WTC11 (cell line): ENCODE measurements around the gene PNPLA6. TPM values are rescaled to one million over a fixed set of nuclear protein-coding genes. Genes with fewer than 3 reads are reported as not detected.

Experiments used
- ATAC-seq: fragments of 200-7000 bp; cut with Tn5 transposase; 2 replicates; pipeline ENCODE4 v1.10.0; 2021; ENCODE audit warnings: mild to moderate bottlenecking, moderate library complexity
- CTCF ChIA-PET: fragments of 300-600 bp; sonication (Branson Sonifier 250); formaldehyde crosslinking; loops from one replicate; lab custom pipeline; 2021; ENCODE audit warnings: antibody characterized with exemption; lab: Charles Lee
- POLR2A ChIA-PET: fragments of 350-600 bp; sonication (Branson Sonifier 250); formaldehyde crosslinking; loops from one replicate; lab custom pipeline; 2021; ENCODE audit warnings: antibody characterized with exemption; lab: Charles Lee
- DNase-seq: peaks from one replicate; pipeline ENCODE4 v3.0.0; 2021; ENCODE audit warnings: low spot score
- H3K27ac Mint-ChIP-seq: 2 replicates; pipeline ENCODE4 v1.8.0; 2021; ENCODE audit warnings: mixed read lengths
- H3K27me3 Mint-ChIP-seq: 2 replicates; pipeline ENCODE4 v1.8.0; 2021; ENCODE audit warnings: low read depth, mild to moderate bottlenecking, moderate library complexity, mixed read lengths
- H3K36me3 Mint-ChIP-seq: 2 replicates; pipeline ENCODE4 v1.8.0; 2021; ENCODE audit warnings: mixed read lengths
- H3K4me1 Mint-ChIP-seq: 2 replicates; pipeline ENCODE4 v1.8.0; 2022; ENCODE audit warnings: mixed read lengths
- H3K4me3 Mint-ChIP-seq: 2 replicates; pipeline ENCODE4 v1.8.0; 2021; ENCODE audit warnings: mild to moderate bottlenecking, moderate library complexity, mixed read lengths
- H3K9me3 Mint-ChIP-seq: 2 replicates; pipeline ENCODE4 v1.8.0; 2021; ENCODE audit warnings: mixed read lengths
- CTCF ChIP-seq: fragments of 200-600 bp; IDR thresholded peaks from 2 replicates; pipeline ENCODE4 v1.8.0; 2022; ENCODE audit warnings: antibody characterized with exemption
- GTF2I ChIP-seq: fragments of 250-450 bp; sonication (Bioruptor Pico); conservative IDR thresholded peaks from 2 replicates; pipeline ENCODE4 v1.4.0; 2021; ENCODE audit warnings: mild to moderate bottlenecking
- NFATC4 ChIP-seq: fragments of 250-450 bp; sonication (Bioruptor Pico); IDR thresholded peaks from 2 replicates; pipeline ENCODE4 v1.9.0; 2021; ENCODE audit warnings: mild to moderate bottlenecking
- NR1H2 ChIP-seq: sonication (generic); formaldehyde crosslinking; IDR thresholded peaks from 2 replicates; pipeline ENCODE4 v1.9.0; 2021; ENCODE audit warnings: mild to moderate bottlenecking, moderate library complexity, missing genetic modification reagents
- PRDM15 ChIP-seq: sonication (generic); formaldehyde crosslinking; IDR thresholded peaks from 2 replicates; pipeline ENCODE4 v1.8.0; 2022; ENCODE audit warnings: missing genetic modification reagents
- PRRX2 ChIP-seq: fragments of 250-450 bp; sonication (Bioruptor Pico); IDR thresholded peaks from 2 replicates; pipeline ENCODE4 v1.8.0; 2021; ENCODE audit warnings: mild to moderate bottlenecking
- TCF7 ChIP-seq: sonication (generic); formaldehyde crosslinking; IDR thresholded peaks from 2 replicates; pipeline ENCODE4 v1.8.0; 2022; ENCODE audit warnings: mild to moderate bottlenecking, low read depth, missing genetic modification reagents, moderate library complexity
- TEAD4 ChIP-seq: sonication (generic); formaldehyde crosslinking; IDR thresholded peaks from 2 replicates; pipeline ENCODE4 v1.8.0; 2022; ENCODE audit warnings: mild to moderate bottlenecking, missing genetic modification reagents
- TP53 ChIP-seq: sonication (generic); formaldehyde crosslinking; IDR thresholded peaks from 2 replicates; pipeline ENCODE4 v1.8.1; 2023; ENCODE audit warnings: mild to moderate bottlenecking, missing genetic modification reagents
- ZNF219 ChIP-seq: sonication (generic); formaldehyde crosslinking; IDR thresholded peaks from 2 replicates; pipeline ENCODE4 v1.8.0; 2023; ENCODE audit warnings: missing genetic modification reagents, mild to moderate bottlenecking, borderline replicate concordance
- ZNF317 ChIP-seq: sonication (generic); formaldehyde crosslinking; IDR thresholded peaks from 2 replicates; pipeline ENCODE4 v1.8.1; 2023; ENCODE audit warnings: low read depth, mild to moderate bottlenecking, moderate library complexity, missing genetic modification reagents, borderline replicate concordance
- ZNF423 ChIP-seq: fragments of 250-450 bp; sonication (Bioruptor Pico); IDR thresholded peaks from 2 replicates; pipeline ENCODE4 v2.1.2; 2022; ENCODE audit warnings: mild to moderate bottlenecking, moderate library complexity
- ZNF512 ChIP-seq: sonication (generic); formaldehyde crosslinking; IDR thresholded peaks from 2 replicates; pipeline ENCODE4 v1.8.1; 2022; ENCODE audit warnings: missing genetic modification reagents, borderline replicate concordance
- total RNA-seq: library from RNA; stranded (reverse); gene quantifications from 3 replicates; pipeline ENCODE4 v1.2.3, GENCODE V29; 2021
- TF ChIP-seq, protein P1 (sequence below): fragments of 250-450 bp; sonication (Bioruptor Pico); IDR thresholded peaks from 2 replicates; pipeline ENCODE4 v1.9.0; 2021; ENCODE audit warnings: moderate library complexity, mild to moderate bottlenecking, inconsistent platforms, borderline replicate concordance
- TF ChIP-seq, protein P2 (sequence below): sonication (generic); formaldehyde crosslinking; IDR thresholded peaks from 2 replicates; pipeline ENCODE4 v1.8.1; 2023; ENCODE audit warnings: mild to moderate bottlenecking, missing genetic modification reagents, borderline replicate concordance
- TF ChIP-seq, protein P3 (sequence below): sonication (generic); formaldehyde crosslinking; IDR thresholded peaks from 2 replicates; pipeline ENCODE4 v1.8.0; 2023; ENCODE audit warnings: missing genetic modification reagents, mild to moderate bottlenecking, borderline replicate concordance

Gene PNPLA6
- total RNA-seq, 1 experiment from 2014 or later: 149 TPM

DNA sequence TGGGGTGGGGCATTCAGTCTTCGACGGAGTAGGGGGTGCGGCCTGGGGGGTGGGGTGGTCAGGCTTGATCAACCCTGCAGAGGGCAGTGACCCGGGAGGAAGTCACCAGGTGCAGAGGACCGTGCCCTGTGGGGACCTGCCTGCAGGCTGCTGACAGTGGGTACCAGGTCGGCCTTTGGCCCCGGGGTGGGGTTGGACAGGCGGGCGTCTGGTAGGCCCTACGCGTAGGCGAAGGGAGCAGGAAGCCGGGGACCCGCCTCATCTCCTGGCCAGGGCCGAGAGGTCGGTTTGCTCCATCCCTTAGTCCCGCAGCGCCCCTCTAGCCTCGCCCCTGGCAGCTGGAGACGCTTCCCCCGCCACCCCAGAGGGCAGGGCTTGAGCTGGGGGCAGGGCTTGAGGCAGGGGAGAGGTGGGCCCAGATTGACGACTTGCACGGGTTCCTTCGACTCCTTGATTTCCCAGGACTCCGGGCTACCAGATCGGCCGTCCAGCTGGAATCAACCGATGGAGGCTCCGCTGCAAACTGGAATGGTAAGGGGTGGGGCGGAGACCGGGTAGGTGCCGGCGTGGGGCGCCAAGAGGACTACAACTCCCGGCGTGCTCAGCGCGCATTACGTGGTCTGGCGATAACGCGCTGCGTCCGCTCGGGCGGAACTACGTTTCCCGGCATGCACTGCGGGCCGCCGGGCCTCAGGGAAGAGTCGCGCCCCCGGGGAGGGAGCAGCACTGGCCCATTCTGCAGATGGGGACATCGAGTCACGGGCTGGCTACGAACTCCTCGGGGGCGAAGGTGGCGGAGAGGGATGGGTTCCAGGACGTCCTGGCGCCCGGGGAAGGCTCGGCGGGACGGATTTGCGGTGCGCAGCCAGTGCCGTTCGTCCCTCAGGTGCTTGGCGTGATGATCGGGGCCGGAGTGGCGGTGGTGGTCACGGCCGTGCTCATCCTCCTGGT, at the start of gene PNPLA6 (continued):
- TF ChIP-seq, protein P1, sequence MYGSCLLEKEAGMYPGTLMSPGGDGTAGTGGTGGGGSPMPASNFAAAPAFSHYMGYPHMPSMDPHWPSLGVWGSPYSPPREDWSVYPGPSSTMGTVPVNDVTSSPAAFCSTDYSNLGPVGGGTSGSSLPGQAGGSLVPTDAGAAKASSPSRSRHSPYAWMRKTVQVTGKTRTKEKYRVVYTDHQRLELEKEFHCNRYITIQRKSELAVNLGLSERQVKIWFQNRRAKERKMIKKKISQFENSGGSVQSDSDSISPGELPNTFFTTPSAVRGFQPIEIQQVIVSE (CRISPR knock-in tag): no peak
- TF ChIP-seq ZNF317 (CRISPR knock-in tag) (no peak), ZNF423 (CRISPR knock-in tag) (no peak), NFATC4 (CRISPR knock-in tag) (peak; percentile 72; the same call in 1 of the 2 replicates)
- TF ChIP-seq, protein P2, sequence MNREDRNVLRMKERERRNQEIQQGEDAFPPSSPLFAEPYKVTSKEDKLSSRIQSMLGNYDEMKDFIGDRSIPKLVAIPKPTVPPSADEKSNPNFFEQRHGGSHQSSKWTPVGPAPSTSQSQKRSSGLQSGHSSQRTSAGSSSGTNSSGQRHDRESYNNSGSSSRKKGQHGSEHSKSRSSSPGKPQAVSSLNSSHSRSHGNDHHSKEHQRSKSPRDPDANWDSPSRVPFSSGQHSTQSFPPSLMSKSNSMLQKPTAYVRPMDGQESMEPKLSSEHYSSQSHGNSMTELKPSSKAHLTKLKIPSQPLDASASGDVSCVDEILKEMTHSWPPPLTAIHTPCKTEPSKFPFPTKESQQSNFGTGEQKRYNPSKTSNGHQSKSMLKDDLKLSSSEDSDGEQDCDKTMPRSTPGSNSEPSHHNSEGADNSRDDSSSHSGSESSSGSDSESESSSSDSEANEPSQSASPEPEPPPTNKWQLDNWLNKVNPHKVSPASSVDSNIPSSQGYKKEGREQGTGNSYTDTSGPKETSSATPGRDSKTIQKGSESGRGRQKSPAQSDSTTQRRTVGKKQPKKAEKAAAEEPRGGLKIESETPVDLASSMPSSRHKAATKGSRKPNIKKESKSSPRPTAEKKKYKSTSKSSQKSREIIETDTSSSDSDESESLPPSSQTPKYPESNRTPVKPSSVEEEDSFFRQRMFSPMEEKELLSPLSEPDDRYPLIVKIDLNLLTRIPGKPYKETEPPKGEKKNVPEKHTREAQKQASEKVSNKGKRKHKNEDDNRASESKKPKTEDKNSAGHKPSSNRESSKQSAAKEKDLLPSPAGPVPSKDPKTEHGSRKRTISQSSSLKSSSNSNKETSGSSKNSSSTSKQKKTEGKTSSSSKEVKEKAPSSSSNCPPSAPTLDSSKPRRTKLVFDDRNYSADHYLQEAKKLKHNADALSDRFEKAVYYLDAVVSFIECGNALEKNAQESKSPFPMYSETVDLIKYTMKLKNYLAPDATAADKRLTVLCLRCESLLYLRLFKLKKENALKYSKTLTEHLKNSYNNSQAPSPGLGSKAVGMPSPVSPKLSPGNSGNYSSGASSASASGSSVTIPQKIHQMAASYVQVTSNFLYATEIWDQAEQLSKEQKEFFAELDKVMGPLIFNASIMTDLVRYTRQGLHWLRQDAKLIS: no peak

DNA sequence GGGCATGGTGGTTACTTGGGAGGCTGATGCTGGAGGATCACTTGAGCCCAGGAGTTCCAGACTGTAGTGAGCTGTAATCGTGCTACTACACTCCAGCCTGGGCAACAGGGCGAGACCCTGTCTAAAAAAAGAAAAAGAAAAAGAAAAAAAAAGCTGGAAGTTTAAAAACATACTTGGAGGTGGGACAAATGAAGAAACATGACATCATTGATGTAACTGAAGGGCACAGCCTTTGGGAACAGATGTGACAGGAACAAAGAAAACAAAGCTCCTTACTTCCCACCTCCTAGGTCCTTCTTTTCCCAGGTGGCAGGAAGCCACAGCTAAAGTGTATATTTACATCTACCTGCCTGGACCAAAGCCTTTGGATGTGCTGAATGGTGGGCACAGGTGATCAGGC, 48.6 kb upstream of the PNPLA6 start:
- no peak overlapping the region for H3K4me3 Mint-ChIP-seq
- CTCF ChIA-PET: interaction anchor here (1.0 kb wide), 1 partner anchor 194 kb away, joined by 3 read pairs; the partner anchor contains the start of gene TRAPPC5
- no peaks in the 10 kb centered on the region for H3K9me3 Mint-ChIP-seq
- ATAC-seq: no peak
- H3K4me1 Mint-ChIP-seq: peaks cover 20% of the 10 kb centered on the region
- no peaks in the 10 kb centered on the region for H3K36me3 Mint-ChIP-seq
- no peak overlapping the region for H3K27ac Mint-ChIP-seq
- H3K27me3 Mint-ChIP-seq: no peaks in the 10 kb centered on the region; the same call in none of the 2 replicates
- no peak for DNase-seq
- POLR2A ChIA-PET: no interaction called here
- TF ChIP-seq PRDM15 (CRISPR knock-in tag) (no peak), TP53 (no peak), TEAD4 (no peak), GTF2I (no peak), ZNF219 (CRISPR knock-in tag) (no peak), NR1H2 (no peak), CTCF (no peak), PRRX2 (CRISPR knock-in tag) (no peak), ZNF512 (CRISPR knock-in tag) (no peak), TCF7 (CRISPR knock-in tag) (no peak)
- TF ChIP-seq, protein P3, sequence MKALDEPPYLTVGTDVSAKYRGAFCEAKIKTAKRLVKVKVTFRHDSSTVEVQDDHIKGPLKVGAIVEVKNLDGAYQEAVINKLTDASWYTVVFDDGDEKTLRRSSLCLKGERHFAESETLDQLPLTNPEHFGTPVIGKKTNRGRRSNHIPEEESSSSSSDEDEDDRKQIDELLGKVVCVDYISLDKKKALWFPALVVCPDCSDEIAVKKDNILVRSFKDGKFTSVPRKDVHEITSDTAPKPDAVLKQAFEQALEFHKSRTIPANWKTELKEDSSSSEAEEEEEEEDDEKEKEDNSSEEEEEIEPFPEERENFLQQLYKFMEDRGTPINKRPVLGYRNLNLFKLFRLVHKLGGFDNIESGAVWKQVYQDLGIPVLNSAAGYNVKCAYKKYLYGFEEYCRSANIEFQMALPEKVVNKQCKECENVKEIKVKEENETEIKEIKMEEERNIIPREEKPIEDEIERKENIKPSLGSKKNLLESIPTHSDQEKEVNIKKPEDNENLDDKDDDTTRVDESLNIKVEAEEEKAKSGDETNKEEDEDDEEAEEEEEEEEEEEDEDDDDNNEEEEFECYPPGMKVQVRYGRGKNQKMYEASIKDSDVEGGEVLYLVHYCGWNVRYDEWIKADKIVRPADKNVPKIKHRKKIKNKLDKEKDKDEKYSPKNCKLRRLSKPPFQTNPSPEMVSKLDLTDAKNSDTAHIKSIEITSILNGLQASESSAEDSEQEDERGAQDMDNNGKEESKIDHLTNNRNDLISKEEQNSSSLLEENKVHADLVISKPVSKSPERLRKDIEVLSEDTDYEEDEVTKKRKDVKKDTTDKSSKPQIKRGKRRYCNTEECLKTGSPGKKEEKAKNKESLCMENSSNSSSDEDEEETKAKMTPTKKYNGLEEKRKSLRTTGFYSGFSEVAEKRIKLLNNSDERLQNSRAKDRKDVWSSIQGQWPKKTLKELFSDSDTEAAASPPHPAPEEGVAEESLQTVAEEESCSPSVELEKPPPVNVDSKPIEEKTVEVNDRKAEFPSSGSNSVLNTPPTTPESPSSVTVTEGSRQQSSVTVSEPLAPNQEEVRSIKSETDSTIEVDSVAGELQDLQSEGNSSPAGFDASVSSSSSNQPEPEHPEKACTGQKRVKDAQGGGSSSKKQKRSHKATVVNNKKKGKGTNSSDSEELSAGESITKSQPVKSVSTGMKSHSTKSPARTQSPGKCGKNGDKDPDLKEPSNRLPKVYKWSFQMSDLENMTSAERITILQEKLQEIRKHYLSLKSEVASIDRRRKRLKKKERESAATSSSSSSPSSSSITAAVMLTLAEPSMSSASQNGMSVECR: no peak
